ENCODE measurements around the gene NDUFS1. TPM values are rescaled to one million over a fixed set of nuclear protein-coding genes. Genes with fewer than 3 reads are reported as not detected.
"Not testable (repeated sequence)": the region's sequence is repeated elsewhere in the genome, so short reads cannot be mapped to it uniquely, and the experiment has no call there.

NDUFS1 gene
- total RNA-seq, 2 experiments from 2014 or later = 56.6 to 66.1 TPM

DNA sequence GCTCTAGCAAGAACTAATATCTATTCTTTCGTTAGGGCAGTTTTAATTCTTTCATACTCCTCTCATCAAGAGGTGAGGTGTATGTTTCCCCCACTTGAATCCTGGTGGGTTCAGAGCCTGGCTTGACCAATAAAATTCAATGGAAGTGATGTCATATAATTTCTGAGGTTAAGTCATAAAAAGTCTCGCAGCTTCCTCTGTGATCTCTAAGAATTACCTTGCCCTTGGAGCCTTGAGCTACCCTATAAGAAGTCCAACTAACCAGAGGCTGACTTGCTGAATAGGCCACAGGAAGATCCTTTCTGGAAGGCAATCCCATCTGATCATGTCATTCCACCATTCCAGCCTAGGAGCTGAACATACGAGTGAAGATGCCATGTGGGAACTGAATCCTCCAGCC lies 47.1 kb downstream of the NDUFS1 start:
- Mint-ChIP-seq H3K4me3 (no peak overlapping the region), H3K27ac (no peak overlapping the region), H3K9me3 (no peaks in the 10 kb centered on the region), H3K27me3 (no peaks in the 10 kb centered on the region), H3K36me3 (peaks cover 22% of the 10 kb centered on the region), H3K4me1 (no peaks in the 10 kb centered on the region)
- POLR2A ChIA-PET = interaction anchor here (0.6 kb wide), 1 partner anchor 72 kb away, joined by 3 read pairs; no protein-coding TSS in a partner anchor
- ATAC-seq (ENCODE audit: low read depth) (no peak), DNase-seq (no peak)

DNA sequence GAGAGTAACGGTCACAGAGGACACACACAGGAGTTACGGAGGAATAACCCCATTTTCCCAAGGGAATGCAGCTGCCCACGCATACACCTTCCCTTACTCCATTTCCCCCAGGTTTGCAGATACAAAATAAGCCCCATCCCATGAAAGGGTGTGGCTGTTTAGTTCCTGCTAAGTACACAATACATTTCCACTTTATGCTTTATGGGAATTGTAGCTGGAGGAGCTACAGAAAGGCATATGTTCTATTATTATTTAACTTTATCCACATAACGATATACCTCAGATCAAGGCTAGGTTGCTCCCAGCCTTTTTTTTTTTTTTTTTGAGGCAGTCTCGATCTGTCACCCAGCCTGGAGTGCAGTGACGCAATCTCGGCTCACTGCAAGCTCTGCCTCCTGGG lies 50.5 kb downstream of the NDUFS1 start:
- H3K27me3 Mint-ChIP-seq = no peaks in the 10 kb centered on the region
- no peak for DNase-seq

DNA sequence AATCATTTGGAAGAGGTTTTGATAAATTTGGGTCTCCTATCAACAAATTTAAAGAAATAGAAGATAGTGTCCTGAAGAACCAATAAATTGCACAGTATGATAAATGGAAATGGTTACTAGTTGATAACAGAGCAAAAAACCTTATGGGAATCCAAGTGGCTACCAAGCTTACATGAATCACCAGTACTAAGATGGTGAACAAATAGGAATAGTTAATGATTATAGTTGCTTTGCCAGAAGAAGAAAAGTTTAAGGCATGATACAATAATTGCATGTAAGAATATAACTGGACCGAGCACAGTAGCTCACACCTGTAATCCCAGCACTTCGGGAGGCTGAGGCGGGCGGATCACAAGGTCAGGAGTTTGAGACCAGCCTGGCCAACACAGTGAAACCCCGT lies 53.7 kb downstream of the NDUFS1 start:
- no peak for DNase-seq
- H3K27me3 Mint-ChIP-seq = no peaks in the 10 kb centered on the region
- POLR2A ChIA-PET = no interaction called here

More for the DNA sequence above, 50.5 kb downstream of the NDUFS1 start:
- Mint-ChIP-seq H3K4me3 (no peak overlapping the region), H3K4me1 (no peaks in the 10 kb centered on the region), H3K9me3 (no peaks in the 10 kb centered on the region), H3K27ac (no peak overlapping the region), H3K36me3 (peaks cover 7% of the 10 kb centered on the region)
- no peak for ATAC-seq (ENCODE audit: low read depth)
- POLR2A ChIA-PET = no interaction called here

DNA sequence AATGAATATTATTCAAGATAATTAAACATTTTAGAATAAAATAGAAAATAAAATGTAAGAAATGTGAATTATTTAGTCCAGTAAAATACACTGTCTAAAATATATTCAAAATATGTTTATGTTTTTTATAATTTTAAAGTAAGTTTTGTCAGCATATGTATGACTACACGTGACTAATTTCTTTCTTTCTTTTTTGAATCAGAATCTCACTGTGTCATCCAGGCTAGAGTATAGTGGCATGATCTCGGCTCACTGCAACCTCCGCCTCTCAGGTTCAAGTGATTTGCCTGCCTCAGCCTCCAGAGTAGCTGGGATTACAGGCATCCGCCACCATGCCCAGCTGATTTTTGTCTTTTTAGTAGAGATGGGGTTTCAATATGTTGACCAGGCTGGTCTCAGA lies 54.2 kb downstream of the NDUFS1 start:
- POLR2A ChIA-PET = no interaction called here
- Mint-ChIP-seq H3K36me3 (no peaks in the 10 kb centered on the region), H3K4me3 (no peak overlapping the region), H3K27ac (no peak overlapping the region), H3K27me3 (no peaks in the 10 kb centered on the region), H3K4me1 (no peaks in the 10 kb centered on the region), H3K9me3 (no peaks in the 10 kb centered on the region)
- no peak for ATAC-seq (ENCODE audit: low read depth)
- DNase-seq = no peak

More for the DNA sequence above, 53.7 kb downstream of the NDUFS1 start:
- H3K4me3 Mint-ChIP-seq = no peak overlapping the region
- ATAC-seq (ENCODE audit: low read depth) = no peak
- H3K36me3 Mint-ChIP-seq = no peaks in the 10 kb centered on the region
- no peak overlapping the region for H3K27ac Mint-ChIP-seq
- H3K4me1 Mint-ChIP-seq = no peaks in the 10 kb centered on the region
- no peaks in the 10 kb centered on the region for H3K9me3 Mint-ChIP-seq

DNA sequence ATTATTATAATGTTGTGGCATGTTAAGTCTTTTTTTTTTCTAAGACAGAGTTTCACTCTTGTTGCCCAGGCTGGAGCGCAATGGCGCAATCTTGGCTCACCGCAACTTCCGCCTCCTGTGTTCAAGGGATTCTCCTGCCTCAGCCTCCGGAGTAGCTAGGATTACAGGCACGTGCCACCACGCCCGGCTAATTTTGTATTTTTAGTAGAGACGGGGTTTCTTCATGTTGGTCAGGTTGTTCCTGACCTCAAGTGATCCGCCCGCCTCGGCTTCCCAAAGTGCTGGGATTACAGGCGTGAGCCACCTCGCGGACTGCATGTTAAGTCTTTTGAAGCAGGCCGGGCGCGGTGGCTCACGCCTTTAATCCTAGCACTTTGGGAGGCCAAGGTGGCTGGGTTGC lies 60.4 kb downstream of the NDUFS1 start:
- POLR2A ChIA-PET; H3K9me3 Mint-ChIP-seq; H3K4me3 Mint-ChIP-seq; H3K27me3 Mint-ChIP-seq; DNase-seq; H3K36me3 Mint-ChIP-seq; H3K27ac Mint-ChIP-seq; H3K4me1 Mint-ChIP-seq; ATAC-seq (ENCODE audit: low read depth): not testable (repeated sequence)

DNA sequence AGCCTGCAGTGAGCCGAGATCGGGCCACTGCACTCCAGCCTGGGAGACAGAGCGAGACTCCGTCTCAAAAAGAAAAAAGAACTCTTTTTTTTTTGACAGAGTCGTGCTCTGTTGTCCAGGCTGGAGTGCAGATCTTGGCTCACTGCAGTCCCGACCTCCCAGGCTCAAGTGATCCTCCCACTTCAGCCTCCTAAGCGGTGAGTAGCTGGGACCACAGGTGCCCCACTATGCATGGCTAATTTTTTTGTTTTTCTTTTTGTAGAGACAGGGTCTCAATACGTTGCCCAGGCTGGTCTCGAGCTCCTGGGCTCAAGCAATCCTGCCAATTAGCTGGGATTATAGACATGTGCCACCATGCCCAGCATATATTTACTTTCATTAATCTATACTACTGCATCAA lies 60.8 kb downstream of the NDUFS1 start:
- Mint-ChIP-seq H3K27ac (no peak overlapping the region), H3K4me3 (no peak overlapping the region), H3K9me3 (no peaks in the 10 kb centered on the region), H3K36me3 (no peaks in the 10 kb centered on the region), H3K4me1 (no peaks in the 10 kb centered on the region), H3K27me3 (no peaks in the 10 kb centered on the region)
- POLR2A ChIA-PET = no interaction called here
- ATAC-seq (ENCODE audit: low read depth) (no peak), DNase-seq (no peak)

DNA sequence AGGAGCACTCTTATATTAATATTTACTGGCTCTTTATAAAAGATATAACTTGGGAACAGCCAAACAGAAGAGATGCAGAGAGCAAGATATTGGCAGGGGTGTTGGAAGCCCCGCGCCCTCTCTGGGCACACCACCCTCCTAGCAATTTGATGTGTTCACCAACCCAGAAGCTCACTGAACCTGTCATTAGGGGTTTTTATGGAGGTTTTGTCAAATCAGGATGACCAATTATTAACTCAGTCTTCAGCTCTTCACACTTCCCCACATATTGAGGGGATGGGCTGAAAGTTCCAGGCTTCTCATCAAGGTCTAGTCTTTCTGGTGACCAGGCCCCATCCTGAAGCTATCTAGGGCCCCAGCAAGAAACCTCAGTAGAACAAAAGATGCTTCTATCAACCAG lies 62.4 kb downstream of the NDUFS1 start:
- Mint-ChIP-seq H3K27ac (no peak overlapping the region), H3K4me1 (no peaks in the 10 kb centered on the region), H3K27me3 (no peaks in the 10 kb centered on the region), H3K9me3 (no peaks in the 10 kb centered on the region), H3K4me3 (no peak overlapping the region), H3K36me3 (no peaks in the 10 kb centered on the region)
- POLR2A ChIA-PET = interaction anchor here (1.0 kb wide), 1 partner anchor 11 kb away, joined by 3 read pairs; the partner anchor contains the start of gene INO80D
- ATAC-seq (ENCODE audit: low read depth) (no peak), DNase-seq (no peak)

DNA sequence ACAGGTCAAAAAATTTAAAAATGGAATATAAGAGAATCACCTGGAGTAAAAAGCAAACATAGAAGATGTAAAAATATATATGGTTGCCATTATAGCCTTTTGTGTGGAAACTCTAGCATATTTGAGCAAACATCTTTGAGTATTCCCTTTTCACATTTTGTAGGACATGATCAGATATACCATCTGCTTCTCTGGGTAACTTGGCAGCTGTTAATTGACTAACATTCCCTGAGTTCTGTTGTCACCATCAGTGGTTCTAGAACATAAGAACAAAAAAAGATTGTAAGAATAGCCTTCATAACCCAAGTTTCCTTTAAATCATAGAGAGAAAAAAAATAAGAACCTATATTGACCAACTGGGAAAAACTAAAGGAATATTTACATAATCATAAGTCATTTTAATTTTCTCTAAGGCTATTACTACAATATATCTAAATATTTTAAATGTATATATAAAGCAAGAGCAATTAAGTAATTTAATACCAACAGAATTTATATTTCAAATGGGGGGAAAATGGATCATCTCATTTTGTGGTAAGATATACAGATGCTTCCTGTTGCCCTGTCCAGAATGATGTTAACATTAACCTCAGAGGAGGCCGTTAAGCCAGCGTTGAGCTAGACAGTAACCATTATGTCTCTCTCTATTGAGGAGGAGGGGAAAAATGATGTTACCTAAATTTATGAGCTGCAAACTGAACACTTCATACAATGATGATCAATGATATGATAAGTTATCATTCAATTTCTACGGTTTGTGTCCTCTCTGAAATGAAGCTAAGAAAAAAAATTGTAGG lies 63.5 kb downstream of the NDUFS1 start:
- Mint-ChIP-seq H3K27ac (no peak overlapping the region), H3K9me3 (no peaks in the 10 kb centered on the region), H3K36me3 (no peaks in the 10 kb centered on the region), H3K27me3 (no peaks in the 10 kb centered on the region), H3K4me1 (no peaks in the 10 kb centered on the region), H3K4me3 (no peak overlapping the region)
- no peak for ATAC-seq (ENCODE audit: low read depth)
- no peak for DNase-seq
- POLR2A ChIA-PET = interaction anchor here (1.0 kb wide), 1 partner anchor 9 kb away, joined by 5 read pairs; no protein-coding TSS in a partner anchor

DNA sequence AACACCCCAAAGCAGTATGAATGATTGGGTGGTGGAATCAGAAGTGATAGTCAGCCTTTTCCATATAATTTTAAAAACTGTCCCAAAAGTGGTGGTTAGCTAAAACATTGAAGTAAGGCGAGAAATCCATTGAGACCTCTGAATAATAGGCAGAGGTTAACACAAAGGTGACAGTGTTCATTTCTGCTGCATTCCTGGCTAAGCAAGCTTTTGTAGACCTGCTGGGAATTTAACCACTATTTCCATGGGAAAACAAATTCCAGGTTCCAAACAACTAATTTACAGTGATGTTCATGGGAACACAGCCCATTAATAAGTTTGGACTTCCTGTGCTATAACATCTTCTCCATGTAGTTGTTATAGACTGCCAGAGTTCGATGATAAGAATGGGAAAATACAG lies 66.9 kb downstream of the NDUFS1 start:
- no peak for ATAC-seq (ENCODE audit: low read depth)
- no peak overlapping the region for H3K4me3 Mint-ChIP-seq
- no peak overlapping the region for H3K27ac Mint-ChIP-seq
- no peak for DNase-seq
- H3K27me3 Mint-ChIP-seq = no peaks in the 10 kb centered on the region
- H3K36me3 Mint-ChIP-seq = peaks cover 2% of the 10 kb centered on the region
- peaks cover under 1% of the 10 kb centered on the region for H3K4me1 Mint-ChIP-seq
- POLR2A ChIA-PET = no interaction called here
- H3K9me3 Mint-ChIP-seq = no peaks in the 10 kb centered on the region

DNA sequence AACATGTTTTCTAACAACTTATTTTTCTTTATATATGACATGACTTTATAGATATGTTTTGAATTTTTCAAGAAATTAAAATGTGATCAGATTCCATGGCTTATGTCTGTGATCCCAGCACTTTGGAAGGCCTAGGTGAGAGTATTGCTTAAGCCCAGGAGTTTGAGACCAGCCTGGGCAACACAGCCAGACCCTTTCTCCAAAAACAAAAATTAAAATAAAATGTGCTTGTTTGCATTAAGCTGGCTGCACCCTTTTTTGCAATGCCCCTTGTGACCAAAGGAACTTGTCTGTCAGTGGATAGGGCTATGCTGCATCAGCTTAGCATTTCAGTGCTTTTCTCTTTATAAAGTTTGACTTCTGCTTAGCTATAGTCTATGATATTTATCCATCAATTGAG lies 71.0 kb downstream of the NDUFS1 start:
- no peaks in the 10 kb centered on the region for H3K27me3 Mint-ChIP-seq
- ATAC-seq (ENCODE audit: low read depth) = no peak
- no peak overlapping the region for H3K27ac Mint-ChIP-seq
- DNase-seq = no peak
- H3K36me3 Mint-ChIP-seq = peaks cover 6% of the 10 kb centered on the region
- H3K4me1 Mint-ChIP-seq = peaks cover 17% of the 10 kb centered on the region
- POLR2A ChIA-PET = interaction anchor here (0.7 kb wide), 1 partner anchor 46 kb away, joined by 4 read pairs; no protein-coding TSS in a partner anchor
- no peak overlapping the region for H3K4me3 Mint-ChIP-seq
- H3K9me3 Mint-ChIP-seq = no peaks in the 10 kb centered on the region

DNA sequence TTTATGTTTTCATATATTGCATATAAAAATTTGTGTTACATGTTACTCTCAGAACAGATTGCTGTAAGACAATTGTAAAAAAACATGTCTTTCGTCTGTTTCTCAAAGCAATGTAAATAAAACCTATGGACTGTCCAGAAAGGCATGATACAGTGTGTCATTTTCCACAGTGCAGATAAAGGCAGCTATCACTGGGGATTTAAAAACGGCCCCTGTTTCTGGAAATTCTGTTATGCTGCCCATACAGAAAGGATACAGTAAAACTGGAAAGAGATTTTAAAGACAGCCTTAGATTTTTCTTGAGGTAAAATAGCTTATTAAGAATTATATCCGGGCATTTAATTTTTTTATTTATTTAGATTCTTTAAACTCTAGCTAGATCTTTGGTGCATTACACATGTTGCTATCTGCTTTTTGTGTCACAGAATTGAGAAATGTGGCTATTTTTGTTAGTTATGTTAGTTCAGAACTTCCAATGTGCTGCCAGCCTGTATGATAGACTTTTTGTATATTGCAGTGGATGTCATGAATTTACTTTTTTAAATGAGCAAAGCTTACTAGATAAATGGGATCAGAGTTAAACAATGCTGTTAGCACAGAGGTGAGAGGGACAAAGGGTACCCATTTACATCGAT lies 72.4 kb downstream of the NDUFS1 start:
- DNase-seq (no peak), ATAC-seq (ENCODE audit: low read depth) (no peak)
- H3K4me1 Mint-ChIP-seq = peaks cover 17% of the 10 kb centered on the region
- H3K36me3 Mint-ChIP-seq = peaks cover 6% of the 10 kb centered on the region
- H3K27me3 Mint-ChIP-seq = no peaks in the 10 kb centered on the region
- H3K27ac Mint-ChIP-seq = peak overlapping the region; percentile 100
- H3K9me3 Mint-ChIP-seq = no peaks in the 10 kb centered on the region
- POLR2A ChIA-PET = interaction anchor here (1.0 to 1.6 kb wide), 3 partner anchors 9 to 73 kb away, joined by 3 to 13 read pairs (median 5); partner anchors contain the start of genes EEF1B2 and NDUFS1
- peak overlapping the region; percentile 99 for H3K4me3 Mint-ChIP-seq

DNA sequence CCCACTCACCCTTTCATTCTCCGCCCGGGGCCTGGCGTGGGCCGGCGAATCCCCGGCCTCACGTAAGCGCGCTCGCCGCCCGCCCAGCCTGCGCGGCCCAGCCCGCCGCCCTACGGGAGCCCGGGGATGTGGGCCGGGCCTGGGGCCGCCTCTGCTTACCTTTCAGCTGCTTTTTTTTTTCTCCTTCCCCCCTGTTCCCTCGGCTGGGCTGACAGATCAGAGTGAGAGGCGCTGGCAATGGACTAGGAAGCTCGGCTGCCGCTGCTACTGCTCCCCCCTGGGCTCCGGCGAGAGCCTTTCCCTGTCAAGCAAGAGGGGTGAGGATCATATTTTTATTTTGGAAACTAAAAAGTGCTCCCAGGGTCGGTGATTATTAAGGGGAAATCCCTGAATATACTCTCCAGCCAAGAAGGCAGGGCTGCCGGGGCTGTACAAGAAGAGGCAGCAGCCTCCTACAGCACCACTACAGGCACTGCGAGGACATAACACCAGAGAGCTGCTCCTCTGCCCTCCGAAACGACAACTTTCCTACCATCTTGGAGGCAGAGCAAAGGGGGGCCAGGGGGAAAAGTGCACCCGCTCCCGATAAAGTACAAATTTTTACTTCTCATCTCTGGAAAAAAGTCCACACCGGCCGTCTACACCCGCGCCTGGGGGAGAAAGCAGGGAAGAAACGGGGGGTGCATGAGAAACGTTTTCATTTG lies 73.3 kb downstream of the NDUFS1 start, which contains the start of gene INO80D:
INO80D (minus strand) TSS at position 433 of the 704 bp plus-strand sequence. CDS start 23,158 bp downstream, outside the sequence.
- Mint-ChIP-seq H3K4me1 (peaks cover 20% of the 10 kb centered on the region), H3K4me3 (peak within 1 kb of the TSS; percentile 99), H3K27me3 (no peaks in the 10 kb centered on the region), H3K9me3 (no peaks in the 10 kb centered on the region), H3K27ac (peak within 1 kb of the TSS; percentile 100), H3K36me3 (peaks cover 6% of the 10 kb centered on the region)
- POLR2A ChIA-PET = interaction anchor here (0.8 to 1.6 kb wide), 5 partner anchors 10 to 90 kb away, joined by 3 to 13 read pairs (median 3); partner anchors contain the start of genes EEF1B2 and NDUFS1
- peak; percentile 83 for DNase-seq
- ATAC-seq (ENCODE audit: low read depth) = peak; percentile 92

All from activated naive CD8-positive, alpha-beta T cell treated with anti-CD3 and anti-CD28 coated beads, Interleukin-2, amount 10 ng/mL, durations not matched to agents 7 days and 5 days (primary cell).